Breast epithelium (tissue), 3 donors: Measurements from ENCODE around the gene ECT2L.

Source experiments
- POLR2A ChIP-seq: fragments of 450-650 bp; IDR thresholded peaks from one replicate; pipeline ENCODE4 v1.6.1; 2016; ENCODE audit warnings: antibody characterized with exemption, mild to moderate bottlenecking, moderate library complexity
- POLR2AphosphoS5 ChIP-seq, 3 donors: sonication (generic); formaldehyde crosslinking; IDR thresholded peaks; one replicate each; pipeline ENCODE4 v1.6.1; 2017; ENCODE audit warnings: antibody characterized with exemption in 3 of 3
- TF ChIP-seq, protein P1 (sequence below), 3 donors: fragments of 450-650 bp; IDR thresholded peaks; one replicate each; pipeline ENCODE4 v1.5.1; 2016 to 2017; ENCODE audit warnings: antibody characterized with exemption in 3 of 3, mild to moderate bottlenecking in 3 of 3, moderate library complexity in 3 of 3

GRCh38 chr6:138797806-138798446, 2.0 kb downstream of the ECT2L start:
- TF ChIP-seq POLR2A (no peak), POLR2AphosphoS5 (IDR thresholded peaks at IDR 0.05) (no peak)
- TF ChIP-seq, protein P1, sequence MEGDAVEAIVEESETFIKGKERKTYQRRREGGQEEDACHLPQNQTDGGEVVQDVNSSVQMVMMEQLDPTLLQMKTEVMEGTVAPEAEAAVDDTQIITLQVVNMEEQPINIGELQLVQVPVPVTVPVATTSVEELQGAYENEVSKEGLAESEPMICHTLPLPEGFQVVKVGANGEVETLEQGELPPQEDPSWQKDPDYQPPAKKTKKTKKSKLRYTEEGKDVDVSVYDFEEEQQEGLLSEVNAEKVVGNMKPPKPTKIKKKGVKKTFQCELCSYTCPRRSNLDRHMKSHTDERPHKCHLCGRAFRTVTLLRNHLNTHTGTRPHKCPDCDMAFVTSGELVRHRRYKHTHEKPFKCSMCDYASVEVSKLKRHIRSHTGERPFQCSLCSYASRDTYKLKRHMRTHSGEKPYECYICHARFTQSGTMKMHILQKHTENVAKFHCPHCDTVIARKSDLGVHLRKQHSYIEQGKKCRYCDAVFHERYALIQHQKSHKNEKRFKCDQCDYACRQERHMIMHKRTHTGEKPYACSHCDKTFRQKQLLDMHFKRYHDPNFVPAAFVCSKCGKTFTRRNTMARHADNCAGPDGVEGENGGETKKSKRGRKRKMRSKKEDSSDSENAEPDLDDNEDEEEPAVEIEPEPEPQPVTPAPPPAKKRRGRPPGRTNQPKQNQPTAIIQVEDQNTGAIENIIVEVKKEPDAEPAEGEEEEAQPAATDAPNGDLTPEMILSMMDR (IDR thresholded peaks at IDR 0.05): no peak
